K562 (cell line): ENCODE data around the gene ELMO1.

Source experiments
- BMI1 ChIP-seq: fragments of 150-350 bp; IDR thresholded peaks from 2 replicates; pipeline ENCODE4 v1.6.1; 2014; ENCODE audit warnings: low read length
- GATAD2B ChIP-seq: fragments of 450-650 bp; IDR thresholded peaks from 2 replicates; pipeline ENCODE4 v1.6.1; 2017; ENCODE audit warnings: mild to moderate bottlenecking, borderline replicate concordance
- HMG20A ChIP-seq: fragments of 450-650 bp; formaldehyde crosslinking; conservative IDR thresholded peaks from 2 replicates; pipeline ENCODE4 v1.4.0; 2020; ENCODE audit warnings: mild to moderate bottlenecking, mixed read lengths
- POLR2A ChIP-seq: fragments of 450-650 bp; conservative IDR thresholded peaks from 2 replicates; pipeline ENCODE4 v1.6.1; 2016
- SAP30 ChIP-seq: fragments of 200-600 bp; sonication (generic); IDR thresholded peaks from 2 replicates; pipeline ENCODE4 v1.6.1; 2012; ENCODE audit warnings: borderline replicate concordance, low read depth, mild to moderate bottlenecking, moderate library complexity, low read length, control low read depth, inconsistent platforms; ENCODE audit not compliant: insufficient read depth, poor library complexity, severe bottlenecking
- SMC3 ChIP-seq: conservative IDR thresholded peaks from 2 replicates; pipeline ENCODE4 v1.6.1; 2011; ENCODE audit warnings: low read depth, low read length, improper control_type of control experiment; ENCODE audit not compliant: insufficient read depth
- SP1 ChIP-seq: sonication (generic); formaldehyde crosslinking; IDR thresholded peaks from 2 replicates; pipeline ENCODE4 v1.8.1; 2022; ENCODE audit warnings: mild to moderate bottlenecking, missing genetic modification reagents
- ZEB2 ChIP-seq: fragments of 450-650 bp; IDR thresholded peaks from 2 replicates; pipeline ENCODE4 v1.6.1; 2016
- ZFP36 ChIP-seq: fragments of 150-350 bp; IDR thresholded peaks from 2 replicates; pipeline ENCODE4 v1.6.1; 2018; ENCODE audit warnings: low read length, low read depth; ENCODE audit not compliant: partially characterized antibody
- ZNF561 ChIP-seq: fragments of 450-650 bp; formaldehyde crosslinking; conservative IDR thresholded peaks from 2 replicates; pipeline ENCODE4 v1.4.0; 2020; ENCODE audit warnings: mild to moderate bottlenecking, moderate library complexity
- TF ChIP-seq, protein P1 (sequence below): fragments of 200-800 bp; sonication (Bioruptor generic); IDR thresholded peaks from 2 replicates; pipeline ENCODE4 v1.6.1; 2016; ENCODE audit warnings: missing genetic modification characterization, missing compliant biosample characterization
- TF ChIP-seq, protein P2 (sequence below), 2 experiments: fragments of 450-650 bp; IDR thresholded peaks; 2 replicates each; pipeline ENCODE4 v1.6.1; 2016; ENCODE audit warnings: mild to moderate bottlenecking in 2 of 2, borderline replicate concordance in 1 of 2, low read depth in 1 of 2, moderate library complexity in 1 of 2
- TF ChIP-seq, protein P3 (sequence below): sonication (generic); formaldehyde crosslinking; IDR thresholded peaks from 2 replicates; pipeline ENCODE4 v1.8.1; 2023; ENCODE audit warnings: missing genetic modification reagents, mild to moderate bottlenecking, borderline replicate concordance
- TF ChIP-seq, protein P4 (sequence below): sonication (generic); formaldehyde crosslinking; IDR thresholded peaks from 2 replicates; pipeline ENCODE4 v1.8.1; 2023; ENCODE audit warnings: mild to moderate bottlenecking, missing genetic modification reagents

DNA sequence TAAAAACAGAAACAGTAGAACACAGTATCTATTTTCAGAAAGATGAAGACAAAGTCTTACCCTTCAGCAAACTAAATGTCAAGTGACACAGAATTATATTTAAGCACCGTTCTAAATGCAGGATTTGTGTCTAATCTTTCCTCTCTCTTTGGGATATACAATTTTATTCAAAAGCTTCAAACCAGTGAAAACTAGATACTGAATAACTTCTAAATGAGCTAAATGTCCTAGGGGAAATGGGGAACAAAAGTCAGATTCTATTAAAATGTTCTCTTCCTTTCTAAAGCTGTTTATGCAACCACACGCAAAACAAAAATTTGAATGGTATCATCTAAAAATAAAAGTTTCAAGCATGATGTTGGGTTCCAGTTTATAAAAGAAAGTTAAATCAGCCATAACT is 588.0 kb downstream of the ELMO1 start:
- TF ChIP-seq, protein P1, sequence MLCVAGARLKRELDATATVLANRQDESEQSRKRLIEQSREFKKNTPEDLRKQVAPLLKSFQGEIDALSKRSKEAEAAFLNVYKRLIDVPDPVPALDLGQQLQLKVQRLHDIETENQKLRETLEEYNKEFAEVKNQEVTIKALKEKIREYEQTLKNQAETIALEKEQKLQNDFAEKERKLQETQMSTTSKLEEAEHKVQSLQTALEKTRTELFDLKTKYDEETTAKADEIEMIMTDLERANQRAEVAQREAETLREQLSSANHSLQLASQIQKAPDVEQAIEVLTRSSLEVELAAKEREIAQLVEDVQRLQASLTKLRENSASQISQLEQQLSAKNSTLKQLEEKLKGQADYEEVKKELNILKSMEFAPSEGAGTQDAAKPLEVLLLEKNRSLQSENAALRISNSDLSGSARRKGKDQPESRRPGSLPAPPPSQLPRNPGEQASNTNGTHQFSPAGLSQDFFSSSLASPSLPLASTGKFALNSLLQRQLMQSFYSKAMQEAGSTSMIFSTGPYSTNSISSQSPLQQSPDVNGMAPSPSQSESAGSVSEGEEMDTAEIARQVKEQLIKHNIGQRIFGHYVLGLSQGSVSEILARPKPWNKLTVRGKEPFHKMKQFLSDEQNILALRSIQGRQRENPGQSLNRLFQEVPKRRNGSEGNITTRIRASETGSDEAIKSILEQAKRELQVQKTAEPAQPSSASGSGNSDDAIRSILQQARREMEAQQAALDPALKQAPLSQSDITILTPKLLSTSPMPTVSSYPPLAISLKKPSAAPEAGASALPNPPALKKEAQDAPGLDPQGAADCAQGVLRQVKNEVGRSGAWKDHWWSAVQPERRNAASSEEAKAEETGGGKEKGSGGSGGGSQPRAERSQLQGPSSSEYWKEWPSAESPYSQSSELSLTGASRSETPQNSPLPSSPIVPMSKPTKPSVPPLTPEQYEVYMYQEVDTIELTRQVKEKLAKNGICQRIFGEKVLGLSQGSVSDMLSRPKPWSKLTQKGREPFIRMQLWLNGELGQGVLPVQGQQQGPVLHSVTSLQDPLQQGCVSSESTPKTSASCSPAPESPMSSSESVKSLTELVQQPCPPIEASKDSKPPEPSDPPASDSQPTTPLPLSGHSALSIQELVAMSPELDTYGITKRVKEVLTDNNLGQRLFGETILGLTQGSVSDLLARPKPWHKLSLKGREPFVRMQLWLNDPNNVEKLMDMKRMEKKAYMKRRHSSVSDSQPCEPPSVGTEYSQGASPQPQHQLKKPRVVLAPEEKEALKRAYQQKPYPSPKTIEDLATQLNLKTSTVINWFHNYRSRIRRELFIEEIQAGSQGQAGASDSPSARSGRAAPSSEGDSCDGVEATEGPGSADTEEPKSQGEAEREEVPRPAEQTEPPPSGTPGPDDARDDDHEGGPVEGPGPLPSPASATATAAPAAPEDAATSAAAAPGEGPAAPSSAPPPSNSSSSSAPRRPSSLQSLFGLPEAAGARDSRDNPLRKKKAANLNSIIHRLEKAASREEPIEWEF: no peak
- TF ChIP-seq SAP30: no peak
- TF ChIP-seq, protein P2, sequence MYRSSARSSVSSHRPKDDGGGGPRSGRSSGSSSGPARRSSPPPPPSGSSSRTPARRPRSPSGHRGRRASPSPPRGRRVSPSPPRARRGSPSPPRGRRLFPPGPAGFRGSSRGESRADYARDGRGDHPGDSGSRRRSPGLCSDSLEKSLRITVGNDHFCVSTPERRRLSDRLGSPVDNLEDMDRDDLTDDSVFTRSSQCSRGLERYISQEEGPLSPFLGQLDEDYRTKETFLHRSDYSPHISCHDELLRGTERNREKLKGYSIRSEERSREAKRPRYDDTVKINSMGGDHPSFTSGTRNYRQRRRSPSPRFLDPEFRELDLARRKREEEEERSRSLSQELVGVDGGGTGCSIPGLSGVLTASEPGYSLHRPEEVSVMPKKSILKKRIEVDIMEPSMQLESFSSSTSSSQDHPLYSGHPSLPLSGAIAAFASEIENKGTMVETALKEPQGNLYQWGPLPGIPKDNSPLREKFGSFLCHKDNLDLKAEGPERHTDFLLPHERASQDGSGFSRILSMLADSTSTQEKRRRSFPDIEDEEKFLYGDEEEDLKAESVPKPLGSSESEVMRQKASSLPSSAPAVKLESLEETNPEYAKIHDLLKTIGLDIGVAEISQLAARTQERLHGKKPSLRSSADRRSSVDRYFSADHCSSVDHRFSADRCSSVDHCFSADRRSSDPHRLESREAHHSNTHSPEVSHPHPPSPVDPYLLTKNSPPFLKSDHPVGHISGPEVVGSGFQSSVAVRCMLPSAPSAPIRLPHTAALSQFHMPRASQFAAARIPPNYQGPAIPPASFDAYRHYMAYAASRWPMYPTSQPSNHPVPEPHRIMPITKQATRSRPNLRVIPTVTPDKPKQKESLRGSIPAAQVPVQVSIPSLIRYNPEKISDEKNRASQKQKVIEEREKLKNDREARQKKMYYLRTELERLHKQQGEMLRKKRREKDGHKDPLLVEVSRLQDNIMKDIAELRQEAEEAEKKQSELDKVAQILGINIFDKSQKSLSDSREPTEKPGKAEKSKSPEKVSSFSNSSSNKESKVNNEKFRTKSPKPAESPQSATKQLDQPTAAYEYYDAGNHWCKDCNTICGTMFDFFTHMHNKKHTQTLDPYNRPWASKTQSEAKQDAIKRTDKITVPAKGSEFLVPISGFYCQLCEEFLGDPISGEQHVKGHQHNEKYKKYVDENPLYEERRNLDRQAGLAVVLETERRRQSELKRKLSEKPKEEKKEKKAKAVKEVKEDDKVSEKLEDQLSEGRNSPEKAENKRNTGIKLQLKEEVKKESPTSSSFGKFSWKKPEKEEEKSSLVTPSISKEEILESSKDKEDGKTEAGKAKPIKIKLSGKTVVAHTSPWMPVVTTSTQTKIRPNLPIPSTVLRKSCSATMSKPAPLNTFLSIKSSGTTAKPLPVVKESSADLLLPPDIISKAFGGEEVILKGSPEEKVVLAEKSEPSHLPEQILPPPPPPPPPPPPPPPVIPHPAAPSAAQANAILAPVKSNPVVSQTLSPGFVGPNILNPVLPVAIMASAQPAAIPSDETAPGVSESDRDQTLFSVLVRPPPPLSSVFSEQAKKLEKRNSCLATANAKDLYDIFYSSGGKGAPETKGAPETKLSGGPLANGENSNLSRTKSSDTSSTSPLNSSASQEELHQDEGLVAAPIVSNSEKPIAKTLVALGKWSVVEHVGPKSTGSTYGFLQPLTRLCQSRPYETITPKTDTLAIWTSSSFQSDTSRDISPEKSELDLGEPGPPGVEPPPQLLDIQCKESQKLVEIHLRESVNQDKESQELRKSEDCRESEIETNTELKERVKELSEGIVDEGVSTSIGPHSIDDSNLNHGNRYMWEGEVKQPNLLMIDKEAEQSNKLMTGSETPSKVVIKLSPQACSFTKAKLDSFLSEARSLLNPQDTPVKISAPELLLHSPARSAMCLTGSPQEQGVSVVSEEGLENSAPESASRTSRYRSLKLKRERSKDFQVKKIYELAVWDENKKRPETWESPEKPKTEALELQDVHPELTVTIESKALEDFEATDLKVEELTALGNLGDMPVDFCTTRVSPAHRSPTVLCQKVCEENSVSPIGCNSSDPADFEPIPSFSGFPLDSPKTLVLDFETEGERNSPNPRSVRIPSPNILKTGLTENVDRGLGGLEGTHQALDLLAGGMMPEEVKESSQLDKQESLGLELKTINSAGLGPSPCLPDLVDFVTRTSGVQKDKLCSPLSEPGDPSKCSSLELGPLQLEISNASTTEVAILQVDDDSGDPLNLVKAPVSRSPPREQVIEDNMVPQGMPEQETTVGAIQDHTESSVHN (IDR thresholded peaks at IDR 0.05; ENCODE audit: borderline replicate concordance in 1 of 2, low read depth in 1 of 2): no peak
- TF ChIP-seq, protein P3, sequence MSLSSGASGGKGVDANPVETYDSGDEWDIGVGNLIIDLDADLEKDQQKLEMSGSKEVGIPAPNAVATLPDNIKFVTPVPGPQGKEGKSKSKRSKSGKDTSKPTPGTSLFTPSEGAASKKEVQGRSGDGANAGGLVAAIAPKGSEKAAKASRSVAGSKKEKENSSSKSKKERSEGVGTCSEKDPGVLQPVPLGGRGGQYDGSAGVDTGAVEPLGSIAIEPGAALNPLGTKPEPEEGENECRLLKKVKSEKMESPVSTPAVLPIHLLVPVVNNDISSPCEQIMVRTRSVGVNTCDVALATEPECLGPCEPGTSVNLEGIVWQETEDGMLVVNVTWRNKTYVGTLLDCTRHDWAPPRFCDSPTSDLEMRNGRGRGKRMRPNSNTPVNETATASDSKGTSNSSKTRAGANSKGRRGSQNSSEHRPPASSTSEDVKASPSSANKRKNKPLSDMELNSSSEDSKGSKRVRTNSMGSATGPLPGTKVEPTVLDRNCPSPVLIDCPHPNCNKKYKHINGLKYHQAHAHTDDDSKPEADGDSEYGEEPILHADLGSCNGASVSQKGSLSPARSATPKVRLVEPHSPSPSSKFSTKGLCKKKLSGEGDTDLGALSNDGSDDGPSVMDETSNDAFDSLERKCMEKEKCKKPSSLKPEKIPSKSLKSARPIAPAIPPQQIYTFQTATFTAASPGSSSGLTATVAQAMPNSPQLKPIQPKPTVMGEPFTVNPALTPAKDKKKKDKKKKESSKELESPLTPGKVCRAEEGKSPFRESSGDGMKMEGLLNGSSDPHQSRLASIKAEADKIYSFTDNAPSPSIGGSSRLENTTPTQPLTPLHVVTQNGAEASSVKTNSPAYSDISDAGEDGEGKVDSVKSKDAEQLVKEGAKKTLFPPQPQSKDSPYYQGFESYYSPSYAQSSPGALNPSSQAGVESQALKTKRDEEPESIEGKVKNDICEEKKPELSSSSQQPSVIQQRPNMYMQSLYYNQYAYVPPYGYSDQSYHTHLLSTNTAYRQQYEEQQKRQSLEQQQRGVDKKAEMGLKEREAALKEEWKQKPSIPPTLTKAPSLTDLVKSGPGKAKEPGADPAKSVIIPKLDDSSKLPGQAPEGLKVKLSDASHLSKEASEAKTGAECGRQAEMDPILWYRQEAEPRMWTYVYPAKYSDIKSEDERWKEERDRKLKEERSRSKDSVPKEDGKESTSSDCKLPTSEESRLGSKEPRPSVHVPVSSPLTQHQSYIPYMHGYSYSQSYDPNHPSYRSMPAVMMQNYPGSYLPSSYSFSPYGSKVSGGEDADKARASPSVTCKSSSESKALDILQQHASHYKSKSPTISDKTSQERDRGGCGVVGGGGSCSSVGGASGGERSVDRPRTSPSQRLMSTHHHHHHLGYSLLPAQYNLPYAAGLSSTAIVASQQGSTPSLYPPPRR (CRISPR knock-in tag): no peak
- no peak for TF ChIP-seq SMC3
- TF ChIP-seq, protein P4, sequence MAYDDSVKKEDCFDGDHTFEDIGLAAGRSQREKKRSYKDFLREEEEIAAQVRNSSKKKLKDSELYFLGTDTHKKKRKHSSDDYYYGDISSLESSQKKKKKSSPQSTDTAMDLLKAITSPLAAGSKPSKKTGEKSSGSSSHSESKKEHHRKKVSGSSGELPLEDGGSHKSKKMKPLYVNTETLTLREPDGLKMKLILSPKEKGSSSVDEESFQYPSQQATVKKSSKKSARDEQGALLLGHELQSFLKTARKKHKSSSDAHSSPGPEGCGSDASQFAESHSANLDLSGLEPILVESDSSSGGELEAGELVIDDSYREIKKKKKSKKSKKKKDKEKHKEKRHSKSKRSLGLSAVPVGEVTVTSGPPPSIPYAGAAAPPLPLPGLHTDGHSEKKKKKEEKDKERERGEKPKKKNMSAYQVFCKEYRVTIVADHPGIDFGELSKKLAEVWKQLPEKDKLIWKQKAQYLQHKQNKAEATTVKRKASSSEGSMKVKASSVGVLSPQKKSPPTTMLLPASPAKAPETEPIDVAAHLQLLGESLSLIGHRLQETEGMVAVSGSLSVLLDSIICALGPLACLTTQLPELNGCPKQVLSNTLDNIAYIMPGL (CRISPR knock-in tag): no peak
- TF ChIP-seq POLR2A: no peak
- TF ChIP-seq ZFP36: no peak
- TF ChIP-seq ZEB2: no peak
- TF ChIP-seq HMG20A: no peak
- TF ChIP-seq GATAD2B: no peak
- TF ChIP-seq BMI1: no peak
- no peak for TF ChIP-seq SP1
- TF ChIP-seq ZNF561 (CRISPR knock-in tag): no peak
